ENCODE measurements around the gene FILIP1.
"Not testable (repeated sequence)": the region's sequence is repeated elsewhere in the genome, so short reads cannot be mapped to it uniquely, and the experiment has no call there.

DNA sequence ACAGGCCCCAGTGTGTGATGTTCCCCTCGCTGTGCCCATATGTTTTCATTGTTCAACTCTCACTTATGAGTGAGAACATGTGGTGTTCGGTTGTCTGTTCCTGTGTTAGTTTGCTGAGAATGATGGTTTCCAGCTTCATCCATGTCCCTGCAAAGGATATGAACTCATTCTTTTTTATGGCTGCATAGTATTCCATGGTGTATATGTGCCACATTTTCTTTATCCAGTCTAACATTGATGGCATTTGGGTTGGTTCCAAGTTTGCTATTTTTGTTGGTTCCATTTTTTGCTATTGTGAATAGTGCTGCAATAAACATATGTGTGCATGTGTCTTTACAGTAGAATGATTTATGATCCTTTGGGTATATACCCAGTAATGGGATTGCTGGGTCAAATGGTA lies 83.0 kb downstream of the FILIP1 start:
- TF ChIP-seq, protein P1, sequence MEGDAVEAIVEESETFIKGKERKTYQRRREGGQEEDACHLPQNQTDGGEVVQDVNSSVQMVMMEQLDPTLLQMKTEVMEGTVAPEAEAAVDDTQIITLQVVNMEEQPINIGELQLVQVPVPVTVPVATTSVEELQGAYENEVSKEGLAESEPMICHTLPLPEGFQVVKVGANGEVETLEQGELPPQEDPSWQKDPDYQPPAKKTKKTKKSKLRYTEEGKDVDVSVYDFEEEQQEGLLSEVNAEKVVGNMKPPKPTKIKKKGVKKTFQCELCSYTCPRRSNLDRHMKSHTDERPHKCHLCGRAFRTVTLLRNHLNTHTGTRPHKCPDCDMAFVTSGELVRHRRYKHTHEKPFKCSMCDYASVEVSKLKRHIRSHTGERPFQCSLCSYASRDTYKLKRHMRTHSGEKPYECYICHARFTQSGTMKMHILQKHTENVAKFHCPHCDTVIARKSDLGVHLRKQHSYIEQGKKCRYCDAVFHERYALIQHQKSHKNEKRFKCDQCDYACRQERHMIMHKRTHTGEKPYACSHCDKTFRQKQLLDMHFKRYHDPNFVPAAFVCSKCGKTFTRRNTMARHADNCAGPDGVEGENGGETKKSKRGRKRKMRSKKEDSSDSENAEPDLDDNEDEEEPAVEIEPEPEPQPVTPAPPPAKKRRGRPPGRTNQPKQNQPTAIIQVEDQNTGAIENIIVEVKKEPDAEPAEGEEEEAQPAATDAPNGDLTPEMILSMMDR (IDR thresholded peaks at IDR 0.05) = not testable (repeated sequence)
- TF ChIP-seq POLR2AphosphoS5 (IDR thresholded peaks at IDR 0.05); POLR2A (IDR thresholded peaks at IDR 0.05; ENCODE audit: low read depth); EP300 (IDR thresholded peaks at IDR 0.05): not testable (repeated sequence)
